Adrenal gland (tissue), 12 donors: ENCODE data around the gene FAM241B. TPM values are rescaled to one million over a fixed set of nuclear protein-coding genes. Genes with fewer than 3 reads are reported as not detected.

Source experiments
- DNase-seq, 7 donors: peaks; one replicate each; pipeline ENCODE4 v3.0.0-alpha.2; 2019 to 2020
- H3K27ac ChIP-seq, 5 donors: fragments of 200-600 bp; sonication (generic) in 4 of 5; 1 replicate in 3 of 5; 2 replicates in 2 of 5; pipeline versions ENCODE4 v1.5.1 to v1.8.0; 2016 to 2020; ENCODE audit warnings: mild to moderate bottlenecking in 1 of 5
- H3K27me3 ChIP-seq: fragments of 200-600 bp; 2 replicates; pipeline ENCODE4 v1.8.0; 2021
- H3K36me3 ChIP-seq, 2 donors: fragments of 200-600 bp; replicated peaks in 1 of 2; 1 replicate in 1 of 2; 2 replicates in 1 of 2; pipeline versions ENCODE4 v1.5.1 to v1.8.0; 2018 to 2022
- H3K4me1 ChIP-seq, 2 donors: fragments of 200-600 bp; replicated peaks in 1 of 2; 1 replicate in 1 of 2; 2 replicates in 1 of 2; pipeline versions ENCODE4 v1.5.1 to v1.8.0; 2018 to 2021
- H3K4me3 ChIP-seq, 4 donors: fragments of 200-600 bp; sonication (generic) in 3 of 4; one replicate each; pipeline ENCODE4 v1.5.1; 2016 to 2018
- H3K9me3 ChIP-seq, 3 donors: fragments of 200-600 bp; sonication (generic) in 1 of 3; replicated peaks in 1 of 3; 1 replicate in 2 of 3; 2 replicates in 1 of 3; pipeline versions ENCODE4 v1.5.1 to v1.8.0; 2016 to 2021
- CTCF ChIP-seq, 6 experiments: fragments of 450-650 bp in 4 of 6; fragments of 200-600 bp in 2 of 6; sonication (generic) in 1 of 6; IDR thresholded peaks; 1 replicate in 5 of 6; 2 replicates in 1 of 6; pipeline versions ENCODE4 v1.5.1 to v1.8.0; 2016 to 2021; ENCODE audit warnings: antibody characterized with exemption in 6 of 6, mild to moderate bottlenecking in 2 of 6, moderate library complexity in 1 of 6
- POLR2A ChIP-seq, 2 donors: fragments of 450-650 bp; IDR thresholded peaks; one replicate each; pipeline ENCODE4 v1.6.1; 2017; ENCODE audit warnings: antibody characterized with exemption in 2 of 2, mild to moderate bottlenecking in 2 of 2, moderate library complexity in 1 of 2
- WGBS, 4 donors: extraction: QIAGEN DNeasy Blood & Tissue Kit in 2 of 4; methylation state at CpG; one replicate each; pipeline versions ENCODE4 v1.1.5 to v1.1.7; 2013 to 2017; 5-methylcytosine and 5-hydroxymethylcytosine counted together
- intact Hi-C, 2 donors: fragments of 100-400 bp; cut with DNase I; formaldehyde crosslinking; loops; one replicate each; pipeline versions ENCODE4 v1.14.1 to v1.15.0; 2022 to 2023
- polyA plus RNA-seq, 3 donors: library from polyadenylated mRNA; stranded (reverse); fragments of 200-250 nt in 2 of 3; fragments of 350-450 nt in 1 of 3; fragmentation: Illumina TruSeq in 1 of 3; extraction: RNeasy Lipid Tissue Mini Kit (QIAGEN cat#74804) in 1 of 3; gene quantifications; one replicate each; pipeline ENCODE4 v1.2.3, GENCODE V29; 2013 to 2014
- total RNA-seq, 9 donors: library from RNA; depleted of rRNA in 4 of 9; stranded (reverse); fragments of >200 nt in 4 of 9; fragments of 120-200 nt in 1 of 9; fragmentation: NEBNext Ultra II Directional in 1 of 9; extraction: Animal tissue kit (Norgen Biotek cat#: 25700) in 1 of 9; gene quantifications; one replicate each; pipeline versions ENCODE4 v1.1.0 to v1.2.4, GENCODE V29; 2013 to 2023
- donor health status: healthy with polysubstance abuse.
- donor health status: Bipolar disorder and iron deficiency.
- donor health status: DM: yes; HTN: yes; CAD: no.
- donor health status: DM: no; HTN: no; CAD: no.
- donor health status: DM: no; HTN: no; CAD: no.
- donor health status: DM: yes; HTN: yes; CAD: no.

Gene FAM241B
- total and polyA plus RNA-seq, 12 donors = 1.4 to 4.6 (median 3.0) TPM; not detected in 2

GRCh38 chr10:69619626-69620025 lies 10.4 kb upstream of the FAM241B start:
- WGBS, 4 donors = 77 to 91% (median 86%) methylated on average over 7 of the region's 7 CpGs

GRCh38 chr10:69620625-69621024 lies 9.4 kb upstream of the FAM241B start:
- no peak for DNase-seq
- TF ChIP-seq CTCF (IDR thresholded peaks at IDR 0.05) = no peak
- TF ChIP-seq POLR2A (IDR thresholded peaks at IDR 0.05) = no peak
- Histone ChIP-seq H3K27ac (no peak overlapping the region), H3K36me3 (no peaks in the 10 kb centered on the region), H3K4me1 (no peaks in the 10 kb centered on the region), H3K9me3 (no peaks in the 10 kb centered on the region), H3K4me3 (no peak overlapping the region), H3K27me3 (no peaks in the 10 kb centered on the region)
- intact Hi-C loops = no loop called here
- WGBS, 4 donors = 42 to 52% (median 44%) methylated on average over 5 of the region's 5 CpGs

More at GRCh38 chr10:69619626-69620025, 10.4 kb upstream of the FAM241B start:
- Histone ChIP-seq H3K4me1 (no peaks in the 10 kb centered on the region), H3K27ac (no peak overlapping the region), H3K36me3 (no peaks in the 10 kb centered on the region), H3K4me3 (no peak overlapping the region), H3K27me3 (no peaks in the 10 kb centered on the region), H3K9me3 (no peaks in the 10 kb centered on the region)
- intact Hi-C loops = no loop called here
- DNase-seq = no peak
- TF ChIP-seq POLR2A (IDR thresholded peaks at IDR 0.05) = no peak
- no peak for TF ChIP-seq CTCF (IDR thresholded peaks at IDR 0.05)

GRCh38 chr10:69624245-69624786 lies 5.7 kb upstream of the FAM241B start:
- no peak for DNase-seq
- Histone ChIP-seq H3K4me3 (no peak overlapping the region), H3K27ac (no peak overlapping the region), H3K4me1 (no peaks in the 10 kb centered on the region), H3K27me3 (no peaks in the 10 kb centered on the region), H3K9me3 (no peaks in the 10 kb centered on the region), H3K36me3 (no peaks in the 10 kb centered on the region)
- intact Hi-C loops = no loop called here
- 27 to 57% (median 42%) methylated on average over 2 of the region's 2 CpGs for WGBS, 4 donors
- TF ChIP-seq POLR2A (IDR thresholded peaks at IDR 0.05) (no peak), CTCF (IDR thresholded peaks at IDR 0.05) (no peak)

GRCh38 chr10:69626826-69627225 lies 3.2 kb upstream of the FAM241B start:
- peaks cover 0 to 9% of the 10 kb centered on the region in 2 donors for H3K4me1 ChIP-seq
- TF ChIP-seq CTCF (IDR thresholded peaks at IDR 0.05) = no peak
- no peak for TF ChIP-seq POLR2A (IDR thresholded peaks at IDR 0.05)
- no peak overlapping the region for H3K4me3 ChIP-seq
- H3K9me3 ChIP-seq = no peaks in the 10 kb centered on the region
- H3K36me3 ChIP-seq = no peaks in the 10 kb centered on the region
- no peak overlapping the region for H3K27ac ChIP-seq
- intact Hi-C loops = no loop called here
- H3K27me3 ChIP-seq = no peaks in the 10 kb centered on the region
- no peak for DNase-seq
